Measurements from ENCODE around the gene PROK1.
A peak's percentile ranks its signal among the peaks of the same experiment; 100 is the strongest.

PROK1 gene

DNA sequence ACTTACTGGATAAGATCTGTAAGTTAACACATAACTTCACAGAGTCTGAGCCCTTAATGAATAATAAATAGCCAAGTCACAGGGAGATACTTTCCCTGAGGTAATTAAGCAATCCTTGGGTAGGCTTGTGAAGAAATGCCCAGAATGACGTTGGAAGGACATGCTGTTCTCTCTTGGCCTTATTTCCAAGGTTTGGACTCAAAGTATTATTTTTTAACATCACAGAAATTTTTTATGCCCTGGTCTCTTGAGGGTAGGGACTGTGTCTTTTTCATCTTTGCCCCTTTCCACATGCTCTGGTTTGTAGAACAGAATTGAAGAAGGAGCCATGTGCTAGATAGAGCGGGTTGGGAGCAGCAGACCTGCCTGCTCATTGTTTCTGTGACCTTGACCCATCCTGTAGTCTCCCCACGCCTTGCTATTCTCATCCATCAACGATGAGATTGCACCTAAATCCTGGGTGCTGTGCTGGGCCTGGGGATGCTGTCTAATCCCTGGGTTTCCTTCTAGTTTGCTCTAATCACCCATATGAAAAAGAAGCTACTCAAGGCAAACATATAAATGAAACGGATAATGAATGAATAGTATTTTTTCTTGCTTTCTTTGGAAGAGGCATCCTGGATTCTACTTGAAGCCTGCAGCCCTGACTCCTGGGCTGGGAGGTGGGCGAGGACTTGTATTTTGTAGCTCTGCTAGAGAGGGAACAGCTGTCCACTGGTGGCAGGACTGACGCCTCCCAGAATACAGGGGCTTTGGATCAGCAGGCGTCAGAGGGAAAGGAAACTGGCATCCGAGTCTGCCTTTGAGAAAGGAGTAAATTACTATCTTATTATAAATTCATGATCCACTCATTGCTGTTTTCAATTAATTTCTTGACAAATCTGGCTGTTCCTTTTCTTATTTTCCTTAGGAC is 26.0 kb upstream of the PROK1 start:
- TF ChIP-seq, protein P1, sequence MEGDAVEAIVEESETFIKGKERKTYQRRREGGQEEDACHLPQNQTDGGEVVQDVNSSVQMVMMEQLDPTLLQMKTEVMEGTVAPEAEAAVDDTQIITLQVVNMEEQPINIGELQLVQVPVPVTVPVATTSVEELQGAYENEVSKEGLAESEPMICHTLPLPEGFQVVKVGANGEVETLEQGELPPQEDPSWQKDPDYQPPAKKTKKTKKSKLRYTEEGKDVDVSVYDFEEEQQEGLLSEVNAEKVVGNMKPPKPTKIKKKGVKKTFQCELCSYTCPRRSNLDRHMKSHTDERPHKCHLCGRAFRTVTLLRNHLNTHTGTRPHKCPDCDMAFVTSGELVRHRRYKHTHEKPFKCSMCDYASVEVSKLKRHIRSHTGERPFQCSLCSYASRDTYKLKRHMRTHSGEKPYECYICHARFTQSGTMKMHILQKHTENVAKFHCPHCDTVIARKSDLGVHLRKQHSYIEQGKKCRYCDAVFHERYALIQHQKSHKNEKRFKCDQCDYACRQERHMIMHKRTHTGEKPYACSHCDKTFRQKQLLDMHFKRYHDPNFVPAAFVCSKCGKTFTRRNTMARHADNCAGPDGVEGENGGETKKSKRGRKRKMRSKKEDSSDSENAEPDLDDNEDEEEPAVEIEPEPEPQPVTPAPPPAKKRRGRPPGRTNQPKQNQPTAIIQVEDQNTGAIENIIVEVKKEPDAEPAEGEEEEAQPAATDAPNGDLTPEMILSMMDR (conservative IDR thresholded peaks at IDR 0.05; ENCODE audit: control insufficient read depth, insufficient read depth, low read depth, low read length), result no peak
- no peak overlapping the region for H3K4me3 ChIP-seq (ENCODE audit: control insufficient read depth, low read depth, low read length)
- DNase-seq (ENCODE audit: low read depth), result peak; percentile 60

DNA sequence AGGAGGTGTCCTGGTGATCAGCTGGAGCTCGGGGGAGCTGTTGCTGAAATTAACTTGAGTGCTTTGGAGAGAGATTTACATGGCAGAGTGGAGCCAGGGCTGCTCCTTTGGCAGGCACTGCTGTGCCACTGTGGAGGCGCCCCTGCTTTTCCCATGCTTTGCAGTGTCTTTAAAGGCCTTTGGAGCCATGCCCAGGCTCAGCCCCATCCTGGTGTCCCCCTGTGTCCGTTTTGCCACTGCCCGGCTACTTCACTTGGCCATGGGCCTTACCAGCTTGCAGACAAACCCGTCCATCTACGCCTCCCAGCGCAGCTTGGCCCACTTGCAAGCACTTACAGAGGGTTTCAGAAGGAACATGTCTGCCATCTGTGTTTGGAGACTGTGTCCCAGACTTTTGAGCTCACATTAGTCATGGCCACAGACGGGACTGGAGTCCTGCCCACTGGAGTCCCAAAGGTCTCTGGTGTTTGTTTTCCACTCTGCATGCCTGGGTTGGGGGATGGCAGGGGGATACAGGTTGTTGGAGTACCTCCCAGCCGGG is 25.3 kb upstream of the PROK1 start:
- DNase-seq (ENCODE audit: low read depth), result no peak
- H3K4me3 ChIP-seq (ENCODE audit: control insufficient read depth, low read depth, low read length), result no peak overlapping the region
- TF ChIP-seq, protein P1 (conservative IDR thresholded peaks at IDR 0.05; ENCODE audit: control insufficient read depth, insufficient read depth, low read depth, low read length), result no peak

DNA sequence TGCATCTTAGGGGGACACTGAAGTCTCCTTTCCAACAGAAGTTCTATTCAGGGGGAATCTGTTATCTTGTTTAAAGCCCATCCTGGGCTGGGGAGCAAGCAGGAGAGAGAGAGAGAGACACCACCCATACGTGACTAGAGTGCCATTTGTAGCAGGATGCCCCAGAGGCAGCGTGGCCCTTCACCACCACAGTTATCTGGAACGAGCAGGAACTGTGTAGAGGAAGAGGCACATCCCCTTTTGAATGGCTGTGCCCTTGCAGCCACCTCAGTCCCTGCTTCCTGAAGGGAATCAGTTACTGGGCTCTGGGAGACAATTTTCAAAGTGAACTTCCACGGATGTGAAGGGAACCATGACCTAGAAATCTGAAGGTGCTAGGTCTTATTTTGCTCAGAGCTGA is 24.1 kb upstream of the PROK1 start:
- TF ChIP-seq, protein P1 (conservative IDR thresholded peaks at IDR 0.05; ENCODE audit: control insufficient read depth, insufficient read depth, low read depth, low read length), result no peak
- DNase-seq (ENCODE audit: low read depth), result no peak
- no peak overlapping the region for H3K4me3 ChIP-seq (ENCODE audit: control insufficient read depth, low read depth, low read length)

GRCh38 chr1:110428946-110429345 is 22.0 kb upstream of the PROK1 start:
- no peak overlapping the region for H3K4me3 ChIP-seq (ENCODE audit: control insufficient read depth, low read depth, low read length)
- TF ChIP-seq, protein P1 (conservative IDR thresholded peaks at IDR 0.05; ENCODE audit: control insufficient read depth, insufficient read depth, low read depth, low read length), result no peak

DNA sequence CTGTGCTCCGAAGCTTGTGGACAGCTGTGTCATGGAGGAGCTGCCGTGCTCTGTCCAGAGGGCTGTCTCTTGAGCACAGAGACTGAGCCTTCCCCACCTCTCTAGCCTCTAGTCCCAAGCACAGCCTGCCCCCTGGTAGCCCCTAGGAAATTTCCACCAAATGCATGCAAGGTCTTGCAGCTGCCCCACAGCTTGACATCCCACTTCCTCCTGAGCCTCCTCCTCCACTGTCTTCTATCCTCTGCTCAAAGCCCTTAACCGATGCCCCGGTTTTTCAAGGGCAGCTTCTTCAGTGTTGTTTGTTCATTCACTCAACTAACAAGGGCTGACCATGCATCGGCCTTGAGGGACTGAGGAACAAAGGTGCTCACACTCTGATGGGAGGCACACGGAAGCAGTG is 20.6 kb upstream of the PROK1 start:
- TF ChIP-seq, protein P1 (conservative IDR thresholded peaks at IDR 0.05; ENCODE audit: control insufficient read depth, insufficient read depth, low read depth, low read length), result no peak
- no peak for DNase-seq (ENCODE audit: low read depth)
- H3K4me3 ChIP-seq (ENCODE audit: control insufficient read depth, low read depth, low read length), result no peak overlapping the region

More at GRCh38 chr1:110428946-110429345, 22.0 kb upstream of the PROK1 start:
- no peak for DNase-seq (ENCODE audit: low read depth)

DNA sequence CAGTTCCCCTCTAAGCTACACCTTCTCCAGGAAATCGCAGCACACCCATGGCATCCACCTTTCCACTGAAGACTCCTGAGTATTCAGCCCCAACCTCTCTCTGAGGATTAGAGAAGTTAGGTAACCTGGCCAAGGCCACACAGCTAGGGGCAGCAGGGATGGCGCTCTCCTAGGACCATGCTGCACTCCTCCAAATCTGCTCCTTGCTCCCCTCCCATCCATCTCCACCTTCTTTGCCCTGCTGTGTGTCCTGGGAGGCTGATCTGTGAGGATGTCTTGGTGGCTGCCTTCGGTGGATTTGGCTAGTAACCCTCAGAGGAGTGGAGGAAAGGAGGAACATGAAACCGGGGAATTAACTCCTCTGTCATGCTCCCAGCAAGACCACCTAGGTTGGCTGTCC is 20.0 kb upstream of the PROK1 start:
- TF ChIP-seq, protein P1 (conservative IDR thresholded peaks at IDR 0.05; ENCODE audit: control insufficient read depth, insufficient read depth, low read depth, low read length), result no peak
- DNase-seq (ENCODE audit: low read depth), result no peak

More for the DNA sequence above, 20.0 kb upstream of the PROK1 start:
- no peak overlapping the region for H3K4me3 ChIP-seq (ENCODE audit: control insufficient read depth, low read depth, low read length)

Data from fibroblast of mammary gland (primary cell).